ENCODE data around the gene RAC2.

- TF ChIP-seq POLR2A (IDR thresholded peaks at IDR 0.05), result no peak
- no peak for TF ChIP-seq CTCF (IDR thresholded peaks at IDR 0.05)
Measured at GRCh38 chr22:37245740-37246139, 1.7 kb upstream of the RAC2 start.
